Trophoblast cell (in vitro differentiated cells and primary cell): ENCODE data around the gene MICU2.

Experiments
- DNase-seq, 2 donors: peaks; one replicate each; pipeline ENCODE4 v3.0.0-alpha.2; 2016
- H2AFZ ChIP-seq: 2 replicates; pipeline ENCODE4 v1.6.1; 2013; ENCODE audit warnings: low read length, moderate library complexity, mild to moderate bottlenecking; ENCODE audit not compliant: insufficient read depth, poor library complexity
- H2AK5ac ChIP-seq: 2 replicates; pipeline ENCODE4 v1.6.1; 2013; ENCODE audit warnings: mild to moderate bottlenecking, low read length
- H2BK120ac ChIP-seq: 2 replicates; pipeline ENCODE4 v1.6.1; 2013; ENCODE audit warnings: low read length, mild to moderate bottlenecking, moderate library complexity; ENCODE audit not compliant: insufficient read depth, poor library complexity
- H2BK12ac ChIP-seq: 2 replicates; pipeline ENCODE4 v1.6.1; 2013; ENCODE audit warnings: mild to moderate bottlenecking, low read length, moderate library complexity
- H2BK5ac ChIP-seq: 2 replicates; pipeline ENCODE4 v1.6.1; 2013; ENCODE audit warnings: low read length, low read depth, moderate library complexity, mild to moderate bottlenecking; ENCODE audit not compliant: poor library complexity
- H3K14ac ChIP-seq: 2 replicates; pipeline ENCODE4 v1.6.1; 2013; ENCODE audit warnings: mild to moderate bottlenecking, low read length
- H3K18ac ChIP-seq: 2 replicates; pipeline ENCODE4 v1.6.1; 2013; ENCODE audit warnings: mild to moderate bottlenecking, low read length
- H3K23ac ChIP-seq: 2 replicates; pipeline ENCODE4 v1.6.1; 2013; ENCODE audit warnings: low read length
- H3K27ac ChIP-seq: 2 replicates; pipeline ENCODE4 v1.5.1; 2013; ENCODE audit warnings: low read depth, mild to moderate bottlenecking, inconsistent platforms, low read length, moderate library complexity
- H3K27me3 ChIP-seq: 2 replicates; pipeline ENCODE4 v1.6.1; 2013; ENCODE audit warnings: inconsistent platforms, mild to moderate bottlenecking, low read length, moderate library complexity; ENCODE audit not compliant: insufficient read depth
- H3K36me3 ChIP-seq, 2 experiments: 1 replicate in 1 of 2; 2 replicates in 1 of 2; pipeline ENCODE4 v1.6.1; 2013; ENCODE audit warnings: low read length in 2 of 2, mild to moderate bottlenecking in 2 of 2, moderate library complexity in 1 of 2; ENCODE audit not compliant: insufficient read depth in 2 of 2, control insufficient read depth in 1 of 2
- H3K4ac ChIP-seq: 2 replicates; pipeline ENCODE4 v1.6.1; 2013; ENCODE audit warnings: low read depth, mild to moderate bottlenecking, low read length, moderate library complexity
- H3K4me1 ChIP-seq, 2 experiments: 1 replicate in 1 of 2; 2 replicates in 1 of 2; pipeline ENCODE4 v1.6.1; 2013; ENCODE audit warnings: low read length in 2 of 2, mild to moderate bottlenecking in 2 of 2, moderate library complexity in 1 of 2; ENCODE audit not compliant: insufficient read depth in 2 of 2, control insufficient read depth in 1 of 2
- H3K4me2 ChIP-seq: 2 replicates; pipeline ENCODE4 v1.6.1; 2013; ENCODE audit warnings: inconsistent platforms, mild to moderate bottlenecking, low read length, moderate library complexity
- H3K4me3 ChIP-seq: 2 replicates; pipeline ENCODE4 v1.5.1; 2013; ENCODE audit warnings: mild to moderate bottlenecking, low read depth, low read length, inconsistent platforms
- H3K79me1 ChIP-seq: one replicate; pipeline ENCODE4 v1.6.1; 2013; ENCODE audit warnings: low read length
- H3K79me2 ChIP-seq: 2 replicates; pipeline ENCODE4 v1.6.1; 2013; ENCODE audit warnings: low read length, mild to moderate bottlenecking; ENCODE audit not compliant: control insufficient read depth, insufficient read depth, poor library complexity
- H3K9ac ChIP-seq: 2 replicates; pipeline ENCODE4 v1.6.1; 2013; ENCODE audit warnings: mild to moderate bottlenecking, low read length
- H3K9me3 ChIP-seq: 2 replicates; pipeline ENCODE4 v1.6.1; 2013; ENCODE audit warnings: low read depth, mild to moderate bottlenecking, control low read depth, inconsistent platforms, low read length; ENCODE audit not compliant: insufficient read depth
- H4K12ac ChIP-seq: 2 replicates; pipeline ENCODE4 v1.6.1; 2013; ENCODE audit warnings: low read depth, mild to moderate bottlenecking, low read length, moderate library complexity
- H4K8ac ChIP-seq: 2 replicates; pipeline ENCODE4 v1.6.1; 2013; ENCODE audit warnings: low read depth, mild to moderate bottlenecking, low read length, moderate library complexity
- H4K91ac ChIP-seq: one replicate; pipeline ENCODE4 v1.6.1; 2013; ENCODE audit warnings: low read depth, mild to moderate bottlenecking, low read length, moderate library complexity
- WGBS: extraction: QIAGEN DNeasy Blood & Tissue Kit; methylation state at CpG from one replicate; pipeline ENCODE4 v1.1.7; 2013; ENCODE audit warnings: missing lambda C conversion rate; ENCODE audit not compliant: insufficient read length, insufficient coverage; ENCODE audit errors: extremely low coverage; 5-methylcytosine and 5-hydroxymethylcytosine counted together

Gene MICU2

DNA sequence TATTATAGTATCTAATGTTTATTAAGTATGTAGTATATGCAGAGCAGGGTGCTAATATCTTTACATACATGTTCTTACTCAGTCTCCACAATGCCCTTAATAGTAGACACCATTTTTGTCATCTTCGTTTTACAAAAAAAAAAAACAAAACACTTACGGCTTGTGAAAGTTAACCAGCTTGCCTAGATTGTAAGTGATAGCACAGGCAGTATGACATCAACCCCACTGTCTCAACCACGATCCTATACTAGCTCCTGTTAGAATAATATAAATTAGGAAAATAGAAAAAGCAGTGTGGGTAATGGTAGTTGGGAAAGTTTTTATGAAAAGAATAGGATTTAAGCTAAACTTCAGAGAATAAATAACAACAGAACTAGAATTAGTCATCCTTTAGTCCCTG lies 34.3 kb downstream of the MICU2 start:
- H3K27me3 ChIP-seq = no peaks in the 10 kb centered on the region
- H3K14ac ChIP-seq = no peak overlapping the region
- no peak overlapping the region for H2AFZ ChIP-seq
- H3K79me2 ChIP-seq = no peaks in the 10 kb centered on the region
- DNase-seq = no peak
- no peak overlapping the region for H2BK12ac ChIP-seq
- no peak overlapping the region for H3K23ac ChIP-seq
- H2AK5ac ChIP-seq = no peak overlapping the region
- no peak overlapping the region for H3K18ac ChIP-seq
- no peak overlapping the region for H3K9ac ChIP-seq
- H3K36me3 ChIP-seq = peaks cover 0 to 2% of the 10 kb centered on the region in 2 experiments
- no peak overlapping the region for H3K27ac ChIP-seq
- no peak overlapping the region for H4K8ac ChIP-seq
- no peaks in the 10 kb centered on the region for H3K9me3 ChIP-seq
- no peak overlapping the region for H4K91ac ChIP-seq
- H3K79me1 ChIP-seq = no peaks in the 10 kb centered on the region
- H4K12ac ChIP-seq = no peak overlapping the region
- no peak overlapping the region for H2BK120ac ChIP-seq
- no peak overlapping the region for H3K4ac ChIP-seq
- H3K4me1 ChIP-seq = no peaks in the 10 kb centered on the region
- H3K4me3 ChIP-seq = no peak overlapping the region
- WGBS = no CpG with 5 or more reads among the region's 3 CpGs
- H2BK5ac ChIP-seq = no peak overlapping the region
- H3K4me2 ChIP-seq = no peak overlapping the region

GRCh38 chr13:21568854-21569253 lies 35.1 kb downstream of the MICU2 start:
- Histone ChIP-seq H4K91ac (no peak overlapping the region), H3K4me2 (no peak overlapping the region), H3K79me1 (no peaks in the 10 kb centered on the region), H3K9ac (no peak overlapping the region), H4K8ac (no peak overlapping the region), H3K36me3 (peaks cover 0 to 2% of the 10 kb centered on the region in 2 experiments), H3K4ac (no peak overlapping the region), H2AK5ac (no peak overlapping the region), H3K14ac (no peak overlapping the region), H3K4me1 (no peaks in the 10 kb centered on the region), H3K79me2 (no peaks in the 10 kb centered on the region), H4K12ac (no peak overlapping the region), H2BK12ac (no peak overlapping the region), H2BK5ac (no peak overlapping the region), H3K27ac (no peak overlapping the region), H2BK120ac (no peak overlapping the region), H3K9me3 (no peaks in the 10 kb centered on the region), H3K18ac (no peak overlapping the region), H2AFZ (no peak overlapping the region), H3K4me3 (no peak overlapping the region), H3K27me3 (no peaks in the 10 kb centered on the region), H3K23ac (no peak overlapping the region)
- no CpG with 5 or more reads among the region's 5 CpGs for WGBS
- DNase-seq = no peak

DNA sequence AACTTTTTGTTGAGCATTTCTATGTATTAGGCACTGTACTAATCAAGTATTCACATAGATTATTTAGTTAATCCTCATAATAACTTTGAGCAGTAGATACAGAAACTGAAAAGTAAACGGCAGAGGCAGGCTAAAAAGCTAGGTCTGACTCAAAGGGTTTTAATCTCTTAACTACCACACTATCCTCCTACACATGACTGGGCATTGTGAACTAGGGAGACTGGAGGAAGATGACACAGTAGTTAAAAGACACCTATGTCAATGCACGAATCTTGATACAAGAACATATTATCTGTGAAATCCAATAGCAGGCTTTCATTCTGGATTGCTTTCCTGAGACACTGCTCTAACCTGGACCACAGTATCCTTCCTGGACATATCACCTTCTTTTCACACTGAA lies 36.3 kb downstream of the MICU2 start:
- Histone ChIP-seq H2BK120ac (no peak overlapping the region), H3K9me3 (no peaks in the 10 kb centered on the region), H2AK5ac (no peak overlapping the region), H3K79me1 (no peaks in the 10 kb centered on the region), H3K27me3 (no peaks in the 10 kb centered on the region), H3K4me3 (no peak overlapping the region), H3K4ac (no peak overlapping the region), H3K14ac (no peak overlapping the region), H3K36me3 (peaks cover 0 to 2% of the 10 kb centered on the region in 2 experiments), H3K23ac (no peak overlapping the region), H3K79me2 (no peaks in the 10 kb centered on the region), H3K9ac (no peak overlapping the region), H2BK12ac (no peak overlapping the region), H4K91ac (no peak overlapping the region), H3K4me1 (no peaks in the 10 kb centered on the region), H4K12ac (no peak overlapping the region), H3K18ac (no peak overlapping the region), H3K27ac (no peak overlapping the region), H3K4me2 (no peak overlapping the region), H2BK5ac (no peak overlapping the region), H2AFZ (no peak overlapping the region), H4K8ac (no peak overlapping the region)
- WGBS = no CpG with 5 or more reads among the region's 2 CpGs
- no peak for DNase-seq

- Histone ChIP-seq H3K18ac (no peak overlapping the region), H3K4me1 (no peaks in the 10 kb centered on the region), H3K4ac (no peak overlapping the region), H4K12ac (no peak overlapping the region), H3K9ac (no peak overlapping the region), H3K14ac (no peak overlapping the region), H4K8ac (no peak overlapping the region), H3K79me2 (no peaks in the 10 kb centered on the region), H2BK12ac (no peak overlapping the region), H2BK5ac (no peak overlapping the region), H3K23ac (no peak overlapping the region), H3K4me3 (no peak overlapping the region), H3K9me3 (no peaks in the 10 kb centered on the region), H2AK5ac (no peak overlapping the region), H3K36me3 (no peaks in the 10 kb centered on the region), H3K27ac (no peak overlapping the region), H2BK120ac (no peak overlapping the region), H4K91ac (no peak overlapping the region), H3K79me1 (no peaks in the 10 kb centered on the region), H2AFZ (no peak overlapping the region), H3K27me3 (no peaks in the 10 kb centered on the region), H3K4me2 (no peak overlapping the region)
- WGBS = no CpG with 5 or more reads among the region's 2 CpGs
- DNase-seq = peak; percentile 15 to 20
Observed at GRCh38 chr13:21557995-21558394, 46.0 kb downstream of the MICU2 start.
